Mesenchymal stem cell (in vitro differentiated cells and primary cell): ENCODE results near the gene RRH.

Experiments used
- DNase-seq: peaks from one replicate; pipeline ENCODE4 v3.0.0-alpha.2; 2013
- H2AFZ ChIP-seq: one replicate; pipeline ENCODE4 v1.6.1; 2013; ENCODE audit warnings: low read depth, mild to moderate bottlenecking, control low read depth, inconsistent platforms, low read length, moderate library complexity
- H2AK5ac ChIP-seq: 2 replicates; pipeline ENCODE4 v1.6.1; 2013; ENCODE audit warnings: low read length, moderate library complexity, mild to moderate bottlenecking, inconsistent platforms; ENCODE audit not compliant: severe bottlenecking
- H2BK120ac ChIP-seq: one replicate; pipeline ENCODE4 v1.6.1; 2013; ENCODE audit warnings: low read depth, mild to moderate bottlenecking, inconsistent platforms, low read length, moderate library complexity
- H2BK12ac ChIP-seq, 2 experiments: one replicate each; pipeline ENCODE4 v1.6.1; 2013; ENCODE audit warnings: inconsistent platforms in 2 of 2, low read length in 2 of 2, mild to moderate bottlenecking in 2 of 2, moderate library complexity in 2 of 2, control low read depth in 1 of 2
- H2BK15ac ChIP-seq: one replicate; pipeline ENCODE4 v1.6.1; 2013; ENCODE audit warnings: mild to moderate bottlenecking, low read depth, inconsistent platforms; ENCODE audit not compliant: poor library complexity, severe bottlenecking
- H2BK5ac ChIP-seq: 2 replicates; pipeline ENCODE4 v1.6.1; 2013; ENCODE audit warnings: low read depth, mild to moderate bottlenecking, low read length, control low read depth, inconsistent platforms; ENCODE audit not compliant: poor library complexity, severe bottlenecking
- H3K14ac ChIP-seq, 2 experiments: one replicate each; pipeline ENCODE4 v1.6.1; 2013; ENCODE audit warnings: inconsistent platforms in 2 of 2, low read length in 2 of 2, control low read depth in 1 of 2, mild to moderate bottlenecking in 1 of 2, moderate library complexity in 1 of 2
- H3K18ac ChIP-seq, 2 experiments: one replicate each; pipeline ENCODE4 v1.6.1; 2013; ENCODE audit warnings: inconsistent platforms in 2 of 2, low read length in 2 of 2, control low read depth in 1 of 2, low read depth in 1 of 2, mild to moderate bottlenecking in 1 of 2
- H3K23ac ChIP-seq, 2 experiments: one replicate each; pipeline ENCODE4 v1.6.1; 2013; ENCODE audit warnings: inconsistent platforms in 2 of 2, low read length in 2 of 2, mild to moderate bottlenecking in 2 of 2, moderate library complexity in 2 of 2, control low read depth in 1 of 2
- H3K27ac ChIP-seq: 2 replicates; pipeline ENCODE4 v1.5.1; 2013; ENCODE audit warnings: mild to moderate bottlenecking, moderate library complexity, low read length, control low read depth, inconsistent platforms; ENCODE audit not compliant: poor library complexity, severe bottlenecking
- H3K27me3 ChIP-seq, 2 experiments: 2 replicates each; pipeline versions ENCODE4 v1.6.1 to v1.7.0; 2013; ENCODE audit warnings: low read length in 2 of 2, mild to moderate bottlenecking in 2 of 2, moderate library complexity in 2 of 2, control low read depth in 1 of 2, inconsistent platforms in 1 of 2; ENCODE audit not compliant: control insufficient read depth in 1 of 2, insufficient read depth in 1 of 2
- H3K36me3 ChIP-seq, 2 experiments: 2 replicates each; pipeline versions ENCODE4 v1.6.1 to v1.7.0; 2013; ENCODE audit warnings: low read length in 2 of 2, control low read depth in 1 of 2, inconsistent platforms in 1 of 2, low read depth in 1 of 2, mild to moderate bottlenecking in 1 of 2; ENCODE audit not compliant: insufficient read depth in 2 of 2, control insufficient read depth in 1 of 2
- H3K4ac ChIP-seq, 2 experiments: one replicate each; pipeline ENCODE4 v1.6.1; 2013; ENCODE audit warnings: inconsistent platforms in 2 of 2, low read length in 2 of 2, mild to moderate bottlenecking in 2 of 2, moderate library complexity in 2 of 2, control low read depth in 1 of 2, low read depth in 1 of 2
- H3K4me1 ChIP-seq: 2 replicates; pipeline ENCODE4 v1.6.1; 2013; ENCODE audit warnings: low read depth, low read length, control low read depth; ENCODE audit not compliant: control insufficient read depth, insufficient read depth
- H3K4me2 ChIP-seq: 2 replicates; pipeline ENCODE4 v1.6.1; 2013; ENCODE audit warnings: low read length, mild to moderate bottlenecking, inconsistent platforms; ENCODE audit not compliant: poor library complexity, severe bottlenecking
- H3K4me3 ChIP-seq, 2 experiments: 2 replicates each; pipeline versions ENCODE4 v1.5.1 to v1.7.0; 2013; ENCODE audit warnings: low read length in 2 of 2, mild to moderate bottlenecking in 2 of 2, control low read depth in 1 of 2, low read depth in 1 of 2; ENCODE audit not compliant: insufficient read depth in 1 of 2
- H3K79me1 ChIP-seq: replicated peaks from 2 replicates; pipeline ENCODE4 v1.6.1; 2013; ENCODE audit warnings: mild to moderate bottlenecking, control low read depth, low read length, inconsistent platforms; ENCODE audit not compliant: poor library complexity, severe bottlenecking
- H3K9ac ChIP-seq: 2 replicates; pipeline ENCODE4 v1.7.0; 2013; ENCODE audit warnings: mild to moderate bottlenecking, low read length, moderate library complexity
- H3K9me3 ChIP-seq: 2 replicates; pipeline ENCODE4 v1.7.0; 2013; ENCODE audit warnings: mild to moderate bottlenecking, low read length; ENCODE audit not compliant: control insufficient read depth
- H4K8ac ChIP-seq: one replicate; pipeline ENCODE4 v1.6.1; 2013; ENCODE audit warnings: inconsistent platforms, mild to moderate bottlenecking, low read length, moderate library complexity
- H4K91ac ChIP-seq: one replicate; pipeline ENCODE4 v1.6.1; 2013; ENCODE audit warnings: mild to moderate bottlenecking, low read length, inconsistent platforms
- WGBS: methylation state at CpG from one replicate; pipeline ENCODE4 v1.1.7; 2013; ENCODE audit warnings: mixed read lengths; 5-methylcytosine and 5-hydroxymethylcytosine counted together

RRH gene

DNA sequence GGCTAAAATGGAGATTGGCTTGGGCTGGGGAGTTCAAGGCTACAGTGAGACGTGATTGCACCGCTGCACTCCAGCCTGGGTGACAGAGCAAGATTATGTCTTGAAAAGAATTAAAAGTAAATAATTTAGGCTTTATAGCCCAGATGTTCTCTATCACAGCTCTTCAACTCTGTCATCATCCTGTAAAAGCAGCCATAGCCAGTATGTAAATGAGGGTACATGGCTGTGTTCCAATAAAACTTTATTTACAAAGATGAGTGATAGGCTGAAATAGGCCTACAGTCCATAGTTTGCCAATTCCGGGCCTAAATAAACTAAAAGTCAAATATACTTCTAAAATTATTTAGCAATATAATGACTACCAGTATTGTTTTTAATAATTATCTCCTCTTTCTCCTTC is 9.2 kb downstream of the RRH start:
- H3K4me3 ChIP-seq: no peak overlapping the region
- H3K36me3 ChIP-seq: no peaks in the 10 kb centered on the region
- H3K79me1 ChIP-seq: no peaks in the 10 kb centered on the region
- no peak overlapping the region for H4K91ac ChIP-seq
- H2BK12ac ChIP-seq: no peak overlapping the region
- H3K4ac ChIP-seq: no peak overlapping the region
- no peak overlapping the region for H4K8ac ChIP-seq
- no peak overlapping the region for H2AK5ac ChIP-seq
- no peak overlapping the region for H2BK5ac ChIP-seq
- no peak overlapping the region for H3K4me2 ChIP-seq
- H2AFZ ChIP-seq: no peak overlapping the region
- H3K4me1 ChIP-seq: no peaks in the 10 kb centered on the region
- H2BK120ac ChIP-seq: no peak overlapping the region
- no CpG with 5 or more reads among the region's 3 CpGs for WGBS
- H3K18ac ChIP-seq: no peak overlapping the region
- H3K23ac ChIP-seq: no peak overlapping the region
- H3K27ac ChIP-seq: no peak overlapping the region
- H3K9ac ChIP-seq: no peak overlapping the region
- DNase-seq: no peak
- no peaks in the 10 kb centered on the region for H3K27me3 ChIP-seq
- no peak overlapping the region for H2BK15ac ChIP-seq
- H3K9me3 ChIP-seq: no peaks in the 10 kb centered on the region
- peak overlapping the region in 1 of 2 experiments; percentile 74 for H3K14ac ChIP-seq

DNA sequence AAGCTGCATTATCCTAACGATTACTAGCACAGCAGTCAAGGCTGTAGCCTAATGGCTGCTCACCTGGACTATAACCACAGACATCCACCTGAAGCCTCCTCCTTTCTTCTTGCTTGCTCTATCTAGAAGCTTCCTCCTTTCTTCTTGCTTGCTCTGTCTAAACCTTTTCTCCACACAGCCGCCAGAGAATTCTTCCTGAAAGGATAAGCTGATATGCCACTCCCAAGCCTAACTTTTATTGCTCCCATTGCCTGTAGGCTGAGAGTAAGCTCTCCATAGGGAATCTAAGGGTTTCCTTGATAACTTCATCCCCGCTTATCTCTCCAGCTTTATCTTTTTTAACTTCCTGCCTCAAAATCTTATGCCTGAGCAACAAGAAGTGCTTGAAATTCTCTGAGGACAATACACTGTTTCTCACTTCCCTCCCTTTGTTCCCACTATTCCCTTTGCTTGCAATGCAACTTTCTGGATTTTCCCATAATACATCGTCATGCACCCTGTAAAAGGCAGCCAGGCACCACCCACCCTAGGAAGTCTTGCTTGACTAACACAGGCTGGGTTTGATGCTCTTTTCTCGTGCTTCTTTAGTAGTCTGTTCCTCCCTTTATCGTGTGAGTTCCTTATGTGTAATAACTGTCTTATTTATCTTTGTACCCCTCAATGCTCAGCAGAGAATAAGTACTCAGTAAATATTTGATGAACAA is 18.8 kb downstream of the RRH start:
- Histone ChIP-seq H3K14ac (no peak overlapping the region), H3K4ac (no peak overlapping the region), H2AFZ (no peak overlapping the region), H3K4me2 (no peak overlapping the region), H3K9ac (no peak overlapping the region), H3K23ac (no peak overlapping the region), H4K8ac (no peak overlapping the region), H3K27me3 (no peaks in the 10 kb centered on the region), H2BK12ac (no peak overlapping the region), H2AK5ac (no peak overlapping the region), H3K4me3 (no peak overlapping the region), H2BK120ac (no peak overlapping the region), H3K79me1 (no peaks in the 10 kb centered on the region), H2BK5ac (no peak overlapping the region), H4K91ac (no peak overlapping the region), H2BK15ac (no peak overlapping the region), H3K36me3 (no peaks in the 10 kb centered on the region), H3K27ac (no peak overlapping the region), H3K9me3 (no peaks in the 10 kb centered on the region), H3K18ac (no peak overlapping the region), H3K4me1 (no peaks in the 10 kb centered on the region)
- DNase-seq: no peak
- WGBS: 46% methylated on average over 4 of the region's 6 CpGs

DNA sequence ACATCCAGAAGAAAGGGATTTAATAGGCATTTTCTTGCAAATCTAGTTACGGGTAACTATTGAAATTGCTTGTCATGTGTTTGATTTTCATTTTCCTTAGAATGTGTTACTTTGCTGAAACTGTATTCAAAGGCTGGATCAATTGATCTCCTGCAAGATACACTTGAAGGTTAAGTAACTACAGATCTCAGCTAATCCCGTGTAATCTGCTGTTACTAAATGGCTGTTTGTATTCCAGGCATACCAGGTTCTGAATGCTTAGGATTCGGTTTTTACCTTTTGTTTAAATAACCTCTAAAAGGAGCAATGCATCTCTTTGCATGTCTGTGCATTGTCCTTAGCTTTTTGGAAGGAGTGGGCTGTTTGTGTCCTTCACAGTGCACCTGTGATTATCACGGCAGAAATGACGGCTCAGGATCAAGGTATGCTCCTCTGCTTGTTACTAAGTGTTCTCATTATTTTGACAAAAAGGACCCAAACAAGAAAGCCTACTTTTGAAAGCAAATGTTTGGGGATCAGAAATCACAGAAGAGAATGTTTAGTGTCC is 20.2 kb downstream of the RRH start, which contains the start of gene LRIT3:
TSS of gene LRIT3 (plus strand) at position 212 of the 547 bp plus-strand sequence. CDS start at position 307, 95 bp downstream.
- Histone ChIP-seq H2BK15ac (no peak within 1 kb of the TSS), H4K91ac (no peak within 1 kb of the TSS), H3K4me3 (no peak within 1 kb of the TSS), H2BK5ac (no peak within 1 kb of the TSS), H4K8ac (no peak within 1 kb of the TSS), H3K9ac (no peak within 1 kb of the TSS), H3K36me3 (no peaks in the 10 kb centered on the region), H3K4me1 (no peaks in the 10 kb centered on the region), H2BK120ac (no peak within 1 kb of the TSS), H3K9me3 (no peaks in the 10 kb centered on the region), H2AK5ac (no peak within 1 kb of the TSS), H3K79me1 (no peaks in the 10 kb centered on the region), H2BK12ac (no peak within 1 kb of the TSS), H3K23ac (no peak within 1 kb of the TSS), H3K27me3 (no peaks in the 10 kb centered on the region), H3K18ac (no peak within 1 kb of the TSS), H3K27ac (no peak within 1 kb of the TSS), H3K4ac (no peak within 1 kb of the TSS), H3K14ac (no peak within 1 kb of the TSS), H3K4me2 (no peak within 1 kb of the TSS), H2AFZ (no peak within 1 kb of the TSS)
- WGBS: 91% methylated on average over 5 of the region's 5 CpGs
- no peak for DNase-seq

DNA sequence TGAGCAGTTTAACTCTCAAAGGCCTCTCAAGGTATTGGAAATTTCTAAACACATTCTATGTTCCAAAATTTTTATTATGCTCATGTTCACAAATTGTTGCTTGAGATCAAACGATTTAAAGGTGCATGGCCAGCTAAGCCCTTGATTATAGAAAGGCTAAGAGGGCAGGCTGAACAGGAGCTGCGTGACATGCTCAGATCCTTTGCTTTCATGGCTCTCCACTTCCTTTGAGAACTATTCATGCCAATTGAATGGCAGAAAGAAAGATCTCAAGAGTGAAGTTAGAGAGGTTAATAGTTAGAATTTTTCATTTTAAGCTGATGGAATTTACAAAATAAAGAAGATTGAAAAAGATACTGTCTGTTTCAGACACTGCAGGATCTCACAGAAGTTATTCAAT is 20.7 kb downstream of the RRH start:
- H3K9me3 ChIP-seq: no peaks in the 10 kb centered on the region
- H2BK5ac ChIP-seq: no peak overlapping the region
- H4K91ac ChIP-seq: no peak overlapping the region
- H2AK5ac ChIP-seq: no peak overlapping the region
- H2AFZ ChIP-seq: no peak overlapping the region
- H3K36me3 ChIP-seq: no peaks in the 10 kb centered on the region
- H3K4me3 ChIP-seq: no peak overlapping the region
- H2BK15ac ChIP-seq: no peak overlapping the region
- whole genome bisulfite sequencing: 92% methylated on average over 2 of the region's 2 CpGs
- no peaks in the 10 kb centered on the region for H3K4me1 ChIP-seq
- H3K23ac ChIP-seq: no peak overlapping the region
- H3K27me3 ChIP-seq: no peaks in the 10 kb centered on the region
- H3K4me2 ChIP-seq: no peak overlapping the region
- H3K79me1 ChIP-seq: no peaks in the 10 kb centered on the region
- H2BK120ac ChIP-seq: no peak overlapping the region
- H3K14ac ChIP-seq: no peak overlapping the region
- no peak overlapping the region for H4K8ac ChIP-seq
- no peak overlapping the region for H3K27ac ChIP-seq
- no peak overlapping the region for H2BK12ac ChIP-seq
- H3K9ac ChIP-seq: no peak overlapping the region
- no peak overlapping the region for H3K18ac ChIP-seq
- DNase-seq: no peak
- H3K4ac ChIP-seq: no peak overlapping the region
